Peyer's patch (tissue), 4 donors: ENCODE data around the gene RUBCN. TPM values are rescaled to one million over a fixed set of nuclear protein-coding genes. Genes with fewer than 3 reads are reported as not detected.
"Not testable (repeated sequence)": the region's sequence is repeated elsewhere in the genome, so short reads cannot be mapped to it uniquely, and the experiment has no call there.

Source experiments
- DNase-seq, 3 donors: peaks; one replicate each; pipeline ENCODE4 v3.0.0-alpha.2; 2017 to 2019
- H3K27ac ChIP-seq, 4 donors: fragments of 200-600 bp; sonication (generic); one replicate each; pipeline ENCODE4 v1.5.1; 2016 to 2019
- H3K27me3 ChIP-seq, 2 donors: fragments of 200-600 bp; sonication (generic); one replicate each; pipeline ENCODE4 v1.5.1; 2019
- H3K36me3 ChIP-seq, 3 donors: fragments of 200-600 bp; sonication (generic); one replicate each; pipeline ENCODE4 v1.5.1; 2016 to 2019
- H3K4me1 ChIP-seq, 4 donors: fragments of 200-600 bp; sonication (generic); one replicate each; pipeline ENCODE4 v1.5.1; 2016 to 2019
- H3K4me3 ChIP-seq, 4 donors: fragments of 200-600 bp; sonication (generic); 1 replicate in 3 of 4; 2 replicates in 1 of 4; pipeline ENCODE4 v1.5.1; 2016 to 2019; ENCODE audit warnings: mild to moderate bottlenecking in 1 of 4
- H3K9me3 ChIP-seq, 4 donors: fragments of 200-600 bp; sonication (generic); one replicate each; pipeline ENCODE4 v1.5.1; 2016 to 2019; ENCODE audit warnings: mild to moderate bottlenecking in 1 of 4
- POLR2A ChIP-seq, 2 donors: fragments of 450-650 bp; IDR thresholded peaks; one replicate each; pipeline ENCODE4 v1.5.1; 2017; ENCODE audit warnings: antibody characterized with exemption in 2 of 2, mild to moderate bottlenecking in 2 of 2, moderate library complexity in 2 of 2
- total RNA-seq, 4 donors: library from RNA; depleted of rRNA; stranded (reverse); fragments of >200 nt; gene quantifications; one replicate each; pipeline ENCODE4 v1.1.0, GENCODE V29; 2016
- TF ChIP-seq, protein P1 (sequence below), 6 experiments: fragments of 450-650 bp in 4 of 6; fragments of 200-600 bp in 2 of 6; sonication (generic) in 1 of 6; IDR thresholded peaks; one replicate each; pipeline ENCODE4 v1.5.1; 2017 to 2019; ENCODE audit warnings: antibody characterized with exemption in 6 of 6, mild to moderate bottlenecking in 3 of 6, moderate library complexity in 1 of 6

RUBCN gene
- total RNA-seq, 4 donors from 2014 or later: 45.4 to 113 (median 48.2) TPM

DNA sequence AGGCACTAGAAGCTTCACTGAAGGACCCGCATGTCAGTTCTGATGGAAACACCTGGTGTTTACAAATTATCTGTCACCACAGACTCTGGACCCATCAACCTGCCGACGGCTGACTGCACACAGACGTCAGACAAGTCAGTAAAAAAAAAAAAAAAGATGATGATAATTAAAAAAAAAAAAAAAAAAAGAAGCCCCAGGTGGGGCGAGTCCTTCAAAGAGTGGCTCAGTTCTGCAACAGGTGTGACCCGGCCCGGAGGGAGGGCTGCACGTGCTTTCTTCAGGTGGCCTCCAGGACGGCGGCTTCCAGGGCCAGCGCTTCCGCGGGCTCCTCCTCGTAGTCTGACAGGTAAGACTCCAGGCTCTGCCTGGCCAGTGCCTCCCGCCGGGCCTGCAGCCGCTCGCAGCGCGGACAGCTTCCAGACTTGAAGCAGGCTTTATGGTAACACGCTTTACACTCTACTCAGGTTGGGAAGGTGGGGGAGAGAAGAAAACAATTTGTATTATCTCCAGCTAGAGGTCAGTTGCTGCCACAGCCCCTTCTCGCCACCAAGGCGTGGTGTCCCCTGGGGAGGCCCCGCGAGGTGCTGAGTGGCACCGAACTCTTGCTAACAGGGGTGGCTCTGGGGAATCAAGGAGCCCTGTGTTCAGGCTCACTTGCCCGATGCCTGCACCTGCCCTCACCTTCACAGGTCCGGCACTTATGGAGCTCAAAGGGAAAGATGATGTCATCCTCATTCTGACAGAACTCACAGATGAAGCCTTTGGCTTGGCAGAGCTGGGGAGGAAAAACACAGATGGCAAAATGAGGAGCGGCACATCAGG, 61.8 kb downstream of the RUBCN start:
- Histone ChIP-seq H3K9me3 (no peaks in the 10 kb centered on the region), H3K4me1 (peaks cover 0 to 10% (median 0%) of the 10 kb centered on the region in 4 donors), H3K27me3 (no peaks in the 10 kb centered on the region), H3K27ac (peak overlapping the region in 2 of 4 donors; percentile 48 to 65), H3K4me3 (no peak overlapping the region), H3K36me3 (peaks cover 0 to 39% (median 0%) of the 10 kb centered on the region in 3 donors)
- no peak for TF ChIP-seq POLR2A (IDR thresholded peaks at IDR 0.05)
- TF ChIP-seq, protein P1, sequence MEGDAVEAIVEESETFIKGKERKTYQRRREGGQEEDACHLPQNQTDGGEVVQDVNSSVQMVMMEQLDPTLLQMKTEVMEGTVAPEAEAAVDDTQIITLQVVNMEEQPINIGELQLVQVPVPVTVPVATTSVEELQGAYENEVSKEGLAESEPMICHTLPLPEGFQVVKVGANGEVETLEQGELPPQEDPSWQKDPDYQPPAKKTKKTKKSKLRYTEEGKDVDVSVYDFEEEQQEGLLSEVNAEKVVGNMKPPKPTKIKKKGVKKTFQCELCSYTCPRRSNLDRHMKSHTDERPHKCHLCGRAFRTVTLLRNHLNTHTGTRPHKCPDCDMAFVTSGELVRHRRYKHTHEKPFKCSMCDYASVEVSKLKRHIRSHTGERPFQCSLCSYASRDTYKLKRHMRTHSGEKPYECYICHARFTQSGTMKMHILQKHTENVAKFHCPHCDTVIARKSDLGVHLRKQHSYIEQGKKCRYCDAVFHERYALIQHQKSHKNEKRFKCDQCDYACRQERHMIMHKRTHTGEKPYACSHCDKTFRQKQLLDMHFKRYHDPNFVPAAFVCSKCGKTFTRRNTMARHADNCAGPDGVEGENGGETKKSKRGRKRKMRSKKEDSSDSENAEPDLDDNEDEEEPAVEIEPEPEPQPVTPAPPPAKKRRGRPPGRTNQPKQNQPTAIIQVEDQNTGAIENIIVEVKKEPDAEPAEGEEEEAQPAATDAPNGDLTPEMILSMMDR (IDR thresholded peaks at IDR 0.05): no peak
- peak; percentile 73 to 86 (median 79) for DNase-seq

DNA sequence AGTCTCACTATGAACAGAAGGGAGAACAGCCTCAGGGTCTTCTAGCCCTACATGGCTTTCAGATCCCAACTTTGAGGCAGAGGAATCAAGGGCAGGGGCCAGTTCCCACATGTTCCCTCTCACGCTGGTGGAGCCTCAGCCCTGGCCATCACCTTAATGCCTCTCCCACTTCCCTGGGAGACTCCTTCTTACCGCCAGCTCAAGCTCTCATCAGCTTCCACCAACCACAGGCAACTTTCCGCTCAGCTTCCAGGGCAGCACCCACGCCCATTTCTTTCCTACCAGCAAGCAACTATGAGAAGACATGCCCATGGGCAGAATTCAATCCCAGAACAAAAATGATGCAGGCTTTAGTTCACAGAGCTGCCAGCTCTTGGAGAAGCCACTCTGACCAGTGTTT, 63.5 kb downstream of the RUBCN start:
- H3K36me3 ChIP-seq: peaks cover 0 to 39% (median 0%) of the 10 kb centered on the region in 3 donors
- H3K4me3 ChIP-seq: no peak overlapping the region
- no peaks in the 10 kb centered on the region for H3K27me3 ChIP-seq
- H3K4me1 ChIP-seq: peaks cover 0 to 10% (median 0%) of the 10 kb centered on the region in 4 donors
- peak in 1 of 3 donors; percentile 43 for DNase-seq
- H3K27ac ChIP-seq: no peak overlapping the region
- TF ChIP-seq, protein P1 (IDR thresholded peaks at IDR 0.05): no peak
- no peak for TF ChIP-seq POLR2A (IDR thresholded peaks at IDR 0.05)
- H3K9me3 ChIP-seq: no peaks in the 10 kb centered on the region

DNA sequence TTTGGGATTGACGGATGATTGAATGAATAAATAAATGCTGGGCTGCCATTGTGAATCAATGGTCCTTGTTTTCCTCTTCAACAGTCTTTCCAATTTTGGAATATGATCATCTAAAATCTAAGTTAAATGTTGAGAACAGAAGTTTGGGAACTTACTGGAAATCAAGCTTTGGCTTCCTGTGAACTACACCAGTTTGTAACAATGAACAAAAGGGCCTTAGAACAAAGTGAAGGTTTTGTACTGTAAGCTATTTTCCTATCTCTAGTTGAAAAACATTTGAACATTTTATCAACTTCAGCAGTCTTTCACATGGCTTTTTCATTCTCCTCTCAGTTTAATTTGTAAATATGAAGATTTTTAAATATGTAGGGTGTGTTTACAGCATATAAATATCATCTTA, 66.3 kb downstream of the RUBCN start:
- peaks cover 0 to 21% (median 0%) of the 10 kb centered on the region in 3 donors for H3K36me3 ChIP-seq
- H3K4me1 ChIP-seq: peaks cover 0 to 5% (median 0%) of the 10 kb centered on the region in 4 donors
- no peak for DNase-seq
- no peak for TF ChIP-seq POLR2A (IDR thresholded peaks at IDR 0.05)
- TF ChIP-seq, protein P1 (IDR thresholded peaks at IDR 0.05): no peak
- H3K4me3 ChIP-seq: no peak overlapping the region
- H3K27ac ChIP-seq: no peak overlapping the region
- H3K27me3 ChIP-seq: no peaks in the 10 kb centered on the region
- no peaks in the 10 kb centered on the region for H3K9me3 ChIP-seq

DNA sequence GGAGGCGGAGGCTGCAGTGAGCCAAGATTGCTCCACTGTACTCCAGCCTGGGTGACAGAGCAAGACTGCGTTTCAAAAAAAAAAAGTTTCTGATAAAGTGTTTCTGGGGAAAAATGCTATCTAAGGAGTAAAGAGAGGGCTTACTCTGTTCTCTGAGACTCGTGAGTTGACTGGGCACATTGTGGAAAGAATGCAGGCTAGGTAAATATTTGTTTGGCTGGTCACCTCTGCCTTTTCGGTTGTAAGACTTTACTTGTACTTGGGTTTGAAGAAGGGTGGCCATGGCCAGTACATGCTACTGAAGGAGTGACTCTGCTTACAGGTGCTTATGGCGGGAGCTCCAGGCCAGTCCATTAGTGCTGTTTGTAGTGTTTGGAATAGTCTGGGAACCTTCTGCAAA, 68.7 kb downstream of the RUBCN start:
- TF ChIP-seq, protein P1 (IDR thresholded peaks at IDR 0.05): no peak
- no peak for TF ChIP-seq POLR2A (IDR thresholded peaks at IDR 0.05)
- no peak for DNase-seq
- H3K36me3 ChIP-seq: peaks cover 0 to 5% (median 0%) of the 10 kb centered on the region in 3 donors
- peaks cover 0 to 4% (median 0%) of the 10 kb centered on the region in 4 donors for H3K4me1 ChIP-seq
- no peak overlapping the region for H3K4me3 ChIP-seq
- H3K27me3 ChIP-seq: no peaks in the 10 kb centered on the region
- no peak overlapping the region for H3K27ac ChIP-seq
- no peaks in the 10 kb centered on the region for H3K9me3 ChIP-seq

DNA sequence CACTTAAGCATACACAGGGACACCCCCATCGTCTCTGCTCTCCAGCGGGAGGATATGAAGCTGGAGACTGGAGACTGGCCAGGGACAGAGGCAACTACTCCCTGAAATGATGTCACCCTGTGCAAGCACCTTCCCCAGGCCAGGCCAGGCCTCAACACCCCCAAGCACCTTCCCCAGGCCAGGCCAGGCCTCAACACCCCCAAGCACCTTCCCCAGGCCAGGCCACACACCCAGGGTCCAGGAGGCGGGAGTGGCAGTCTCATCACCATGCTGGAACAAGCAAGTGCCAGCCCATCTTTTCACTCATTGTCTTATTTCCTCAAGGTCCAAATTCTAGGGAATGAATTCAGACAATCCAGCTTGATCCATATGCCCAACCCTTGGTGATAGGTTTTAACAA, 69.4 kb downstream of the RUBCN start:
- H3K27me3 ChIP-seq, H3K9me3 ChIP-seq, H3K36me3 ChIP-seq, H3K4me3 ChIP-seq, H3K27ac ChIP-seq, H3K4me1 ChIP-seq: not testable (repeated sequence)
- peak in 1 of 3 donors; percentile 21 for DNase-seq

DNA sequence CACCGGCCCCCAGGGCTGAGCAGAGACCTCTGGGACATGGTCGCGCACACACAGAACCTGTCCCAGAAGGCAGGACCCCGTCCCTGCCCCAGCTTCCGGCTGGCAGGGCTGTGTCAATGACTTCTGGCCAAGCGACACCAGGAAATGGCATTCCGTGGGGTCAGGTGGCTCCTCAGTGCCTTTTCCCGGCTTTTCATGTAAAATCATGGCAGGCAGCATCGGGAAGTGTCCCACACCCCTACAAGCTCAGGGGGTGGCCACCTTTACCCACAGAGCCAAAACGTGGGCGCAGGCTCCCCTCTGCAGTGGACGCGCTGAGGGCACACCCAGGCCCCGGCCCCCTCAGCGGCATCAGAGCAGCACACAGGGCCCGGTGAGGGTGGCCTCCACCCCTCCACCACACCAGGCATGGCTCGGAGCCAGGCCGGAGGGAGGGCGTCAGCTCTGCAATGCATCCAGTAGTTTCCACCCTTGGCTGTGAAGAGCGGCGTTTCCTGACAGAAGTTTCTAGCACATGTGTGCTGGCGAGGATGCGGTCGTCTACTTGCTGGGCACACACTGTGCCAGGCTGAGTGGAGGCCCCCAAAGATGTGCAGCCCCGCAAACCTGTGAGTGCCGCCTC, 70.4 kb downstream of the RUBCN start:
- not testable (repeated sequence) for H3K9me3 ChIP-seq, H3K27ac ChIP-seq, H3K4me3 ChIP-seq, H3K4me1 ChIP-seq, H3K27me3 ChIP-seq, H3K36me3 ChIP-seq
- peak in 1 of 3 donors; percentile 37 for DNase-seq

DNA sequence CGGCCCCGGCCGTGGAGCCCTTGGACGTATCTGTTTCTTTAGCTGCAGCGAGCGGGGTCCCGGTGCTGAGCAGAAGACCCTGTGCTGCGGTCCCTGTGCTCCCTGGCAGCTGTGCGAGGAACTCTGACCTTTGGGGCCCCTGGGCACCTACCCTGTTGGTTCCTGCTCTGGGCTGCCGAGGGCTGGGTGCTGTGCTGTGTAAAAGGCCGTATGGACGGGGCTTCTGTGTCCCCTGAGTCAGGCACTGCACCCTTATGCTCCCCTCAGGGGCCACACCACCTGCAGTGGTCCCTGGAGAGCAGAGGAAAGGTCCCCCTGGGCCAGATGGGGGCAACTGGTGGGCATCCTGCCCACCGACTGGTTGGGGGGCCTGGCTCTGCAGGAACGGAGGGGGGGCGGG, 71.2 kb downstream of the RUBCN start:
- not testable (repeated sequence) for H3K9me3 ChIP-seq, H3K4me1 ChIP-seq, H3K36me3 ChIP-seq, H3K4me3 ChIP-seq, DNase-seq, H3K27ac ChIP-seq, H3K27me3 ChIP-seq

DNA sequence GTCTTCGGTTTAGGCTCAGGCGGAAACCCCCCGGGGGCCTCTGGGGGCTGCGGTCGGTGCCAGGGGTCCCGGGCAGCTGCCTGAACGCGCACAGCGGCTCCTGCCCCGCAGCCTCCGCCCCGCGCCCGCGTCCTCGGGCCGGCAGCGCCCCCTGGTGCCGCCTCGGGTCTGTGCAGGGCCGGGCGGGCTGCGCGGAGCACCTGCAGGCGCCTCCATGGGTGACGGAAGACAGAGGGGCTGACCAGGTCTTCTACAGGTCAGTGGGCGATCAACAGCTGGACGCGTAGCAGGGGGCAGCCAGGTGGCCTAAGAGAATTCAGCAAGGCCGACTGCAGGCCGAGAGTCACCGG, 71.6 kb downstream of the RUBCN start:
- not testable (repeated sequence) for H3K27me3 ChIP-seq, H3K4me1 ChIP-seq, H3K9me3 ChIP-seq, H3K36me3 ChIP-seq, DNase-seq
- H3K4me3 ChIP-seq: peak overlapping the region; percentile 34 to 51 (median 44)
- H3K27ac ChIP-seq: peak overlapping the region in 1 of 4 donors; percentile 38

DNA sequence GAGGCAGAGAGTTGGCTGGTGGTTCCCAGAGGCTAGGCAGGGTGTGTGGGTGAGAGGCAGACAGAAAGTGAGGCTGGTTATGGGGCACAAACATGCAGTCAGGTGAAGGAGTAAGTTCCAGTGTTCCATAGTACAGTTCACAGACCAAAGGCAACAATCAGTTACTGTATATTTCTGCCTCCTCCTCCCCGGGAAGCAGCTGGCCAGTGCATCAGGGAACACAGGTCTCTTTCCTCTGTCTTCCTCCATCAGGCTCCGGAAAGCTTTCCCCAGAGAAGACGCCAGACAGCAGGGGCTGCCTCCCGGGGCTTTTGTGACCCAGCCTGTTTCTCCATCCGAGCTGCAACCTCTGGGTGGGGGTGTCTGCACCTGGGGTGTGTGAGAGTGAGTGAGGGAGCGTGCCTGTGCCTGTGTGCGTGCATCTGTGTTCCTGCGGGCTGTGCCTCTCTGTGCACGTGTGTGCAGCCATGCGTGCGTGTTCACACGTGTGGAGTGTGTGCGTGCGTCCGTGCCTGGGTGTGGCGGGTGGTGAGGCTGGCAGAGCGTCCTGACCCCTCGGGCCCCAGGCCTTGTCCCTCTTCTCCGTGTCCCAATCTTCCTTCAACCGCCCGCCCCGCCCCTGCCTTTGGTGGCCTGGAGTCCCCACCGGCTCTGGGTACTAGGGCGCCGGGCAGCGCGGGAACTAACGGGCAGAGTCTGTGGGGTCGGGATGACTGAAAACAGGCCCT, 72.1 kb downstream of the RUBCN start:
- peak overlapping the region; percentile 34 to 51 (median 44) for H3K4me3 ChIP-seq
- peak in 2 of 3 donors; percentile 52 to 53 for DNase-seq

More for the DNA sequence above, 72.1 kb downstream of the RUBCN start:
- not testable (repeated sequence) for H3K9me3 ChIP-seq, H3K36me3 ChIP-seq, H3K27me3 ChIP-seq, H3K4me1 ChIP-seq
- H3K27ac ChIP-seq: peak overlapping the region in 1 of 4 donors; percentile 38
